ENCODE measurements around the gene ATP9A. TPM values are rescaled to one million over a fixed set of nuclear protein-coding genes. Genes with fewer than 3 reads are reported as not detected.

The ATP9A gene
- total RNA-seq, 1 experiment from 2014 or later, result 31.3 TPM

GRCh38 chr20:51623255-51623654 is 144.9 kb downstream of the ATP9A start:
- Histone ChIP-seq H3K4me3 (ENCODE audit: low read length) (no peak overlapping the region), H2AFZ (ENCODE audit: low read length) (no peak overlapping the region), H3K9ac (ENCODE audit: low read length) (peak overlapping the region; percentile 64), H3F3A (ENCODE audit: low read length, unreplicated experiment) (no peaks in the 10 kb centered on the region), H3K36me3 (ENCODE audit: low read depth, low read length) (0 out of 2 replicates have a peak, but pooled peaks cover 3% of the 10 kb centered on the region), H4K20me1 (ENCODE audit: low read length) (no peaks in the 10 kb centered on the region), H3K9me3 (ENCODE audit: low read length) (no peaks in the 10 kb centered on the region), H3K4me1 (ENCODE audit: insufficient read depth, low read length) (peaks cover 20% of the 10 kb centered on the region), H3K4me2 (ENCODE audit: low read length) (no peak overlapping the region), H3K27me3 (ENCODE audit: low read length) (no peaks in the 10 kb centered on the region), H3K9me2 (replicated peaks; ENCODE audit: low read length) (no peaks in the 10 kb centered on the region), H3K79me2 (ENCODE audit: low read length) (no peaks in the 10 kb centered on the region), H3K27ac (ENCODE audit: low read length) (peak overlapping the region; percentile 91)
- BruUV-seq (replicated peaks), result no TSS peak
- CTCF ChIA-PET, result no interaction called here
- DNase-seq (no peak), ATAC-seq (no peak)
- intact Hi-C loops (cut with micrococcal nuclease), result loop anchor here (5.0 kb wide), 2 partner anchors 61 to 641 kb away; no protein-coding TSS in a partner anchor
- TF ChIP-seq EZH2 (IDR thresholded peaks at IDR 0.05; ENCODE audit: low read length, unreplicated experiment) (no peak), EZH2phosphoT487 (IDR thresholded peaks at IDR 0.05; ENCODE audit: borderline replicate concordance, low read length) (no peak), CTCF (conservative IDR thresholded peaks at IDR 0.05; ENCODE audit: low read depth, low read length) (no peak)
- POLR2A ChIA-PET (ENCODE audit: unreplicated experiment), result no interaction called here

GRCh38 chr20:51622004-51622874 is 146.0 kb downstream of the ATP9A start:
- no peak for TF ChIP-seq EZH2phosphoT487 (IDR thresholded peaks at IDR 0.05; ENCODE audit: borderline replicate concordance, low read length)
- TF ChIP-seq CTCF (conservative IDR thresholded peaks at IDR 0.05; ENCODE audit: low read depth, low read length), result no peak
- TF ChIP-seq EZH2 (IDR thresholded peaks at IDR 0.05; ENCODE audit: low read length, unreplicated experiment), result no peak
- BruUV-seq (replicated peaks), result no TSS peak
- Histone ChIP-seq H3K4me1 (ENCODE audit: insufficient read depth, low read length) (peaks cover 23% of the 10 kb centered on the region), H3F3A (ENCODE audit: low read length, unreplicated experiment) (no peaks in the 10 kb centered on the region), H3K9me3 (ENCODE audit: low read length) (no peaks in the 10 kb centered on the region), H3K36me3 (ENCODE audit: low read depth, low read length) (0 out of 2 replicates have a peak, but pooled peaks cover 6% of the 10 kb centered on the region), H3K27me3 (ENCODE audit: low read length) (no peaks in the 10 kb centered on the region), H3K79me2 (ENCODE audit: low read length) (no peaks in the 10 kb centered on the region), H3K9ac (ENCODE audit: low read length) (peak overlapping the region; percentile 64), H3K4me2 (ENCODE audit: low read length) (peak overlapping the region; percentile 44), H3K4me3 (ENCODE audit: low read length) (no peak overlapping the region), H4K20me1 (ENCODE audit: low read length) (no peaks in the 10 kb centered on the region), H3K27ac (ENCODE audit: low read length) (peak overlapping the region; percentile 91), H3K9me2 (replicated peaks; ENCODE audit: low read length) (no peaks in the 10 kb centered on the region), H2AFZ (ENCODE audit: low read length) (0 out of 2 replicates have a peak overlapping the region, but pooled peaks have one; percentile 4)
- ChIA-PET CTCF (interaction anchor here (0.5 to 0.8 kb wide), 4 partner anchors 79 to 634 kb away, joined by 3 to 12 read pairs (median 4); no protein-coding TSS in a partner anchor), POLR2A (ENCODE audit: unreplicated experiment) (interaction anchor here (0.6 to 1.1 kb wide), 2 partner anchors 21 to 59 kb away, joined by 3 to 4 read pairs; no protein-coding TSS in a partner anchor)
- intact Hi-C loops (cut with micrococcal nuclease), result loop anchor here (1.0 to 5.0 kb wide), 3 partner anchors 60 to 640 kb away; no protein-coding TSS in a partner anchor
- DNase-seq (peak; percentile 95), ATAC-seq (peak; percentile 92)

Data from PC-3 (cell line).